H9 (cell line): ENCODE measurements around the gene LARGE1. TPM values are rescaled to one million over a fixed set of nuclear protein-coding genes. Genes with fewer than 3 reads are reported as not detected.

ENCODE experiments used
- DNase-seq: peaks from one replicate; pipeline ENCODE4 v3.0.0-alpha.2; 2017
- H2AFZ ChIP-seq: one replicate; pipeline ENCODE4 v1.6.1; 2013; ENCODE audit warnings: mild to moderate bottlenecking, low read length, control low read depth, moderate library complexity
- H2AK5ac ChIP-seq: 2 replicates; pipeline ENCODE4 v1.6.1; 2013; ENCODE audit warnings: low read length, control low read depth, mixed read lengths; ENCODE audit not compliant: insufficient read length
- H2BK120ac ChIP-seq: one replicate; pipeline ENCODE4 v1.6.1; 2013; ENCODE audit warnings: low read depth, mild to moderate bottlenecking, low read length, control low read depth, inconsistent platforms; ENCODE audit not compliant: poor library complexity, severe bottlenecking
- H2BK12ac ChIP-seq: 2 replicates; pipeline ENCODE4 v1.6.1; 2013; ENCODE audit warnings: low read length, control low read depth, mixed read lengths, low read depth; ENCODE audit not compliant: insufficient read length
- H2BK15ac ChIP-seq: 2 replicates; pipeline ENCODE4 v1.6.1; 2013; ENCODE audit warnings: low read depth, low read length, control low read depth
- H2BK20ac ChIP-seq: one replicate; pipeline ENCODE4 v1.6.1; 2013; ENCODE audit warnings: low read depth, mild to moderate bottlenecking, low read length, control low read depth, inconsistent platforms; ENCODE audit not compliant: poor library complexity, severe bottlenecking
- H2BK5ac ChIP-seq: 2 replicates; pipeline ENCODE4 v1.6.1; 2013; ENCODE audit warnings: low read length, control low read depth, mixed read lengths; ENCODE audit not compliant: insufficient read length
- H3K14ac ChIP-seq: 2 replicates; pipeline ENCODE4 v1.6.1; 2013; ENCODE audit warnings: low read length, control low read depth; ENCODE audit not compliant: insufficient read depth
- H3K18ac ChIP-seq: 2 replicates; pipeline ENCODE4 v1.6.1; 2013; ENCODE audit warnings: low read depth, mild to moderate bottlenecking, mixed read lengths, low read length, control low read depth; ENCODE audit not compliant: insufficient read length
- H3K23ac ChIP-seq: 2 replicates; pipeline ENCODE4 v1.6.1; 2013; ENCODE audit warnings: low read length, control low read depth, mixed read lengths, low read depth; ENCODE audit not compliant: insufficient read length
- H3K23me2 ChIP-seq: 2 replicates; pipeline ENCODE4 v1.6.1; 2013; ENCODE audit warnings: low read depth, mild to moderate bottlenecking, mixed read lengths, low read length, control low read depth; ENCODE audit not compliant: insufficient read length, poor library complexity, severe bottlenecking
- H3K27ac ChIP-seq: 2 replicates; pipeline ENCODE4 v1.5.1; 2013; ENCODE audit warnings: low read length, control low read depth, mixed read lengths, low read depth; ENCODE audit not compliant: insufficient read length
- H3K27me3 ChIP-seq: 2 replicates; pipeline ENCODE4 v1.6.1; 2013; ENCODE audit warnings: low read length, control low read depth, inconsistent platforms; ENCODE audit not compliant: insufficient read depth
- H3K4ac ChIP-seq: 2 replicates; pipeline ENCODE4 v1.6.1; 2013; ENCODE audit warnings: low read depth, mild to moderate bottlenecking, control low read depth, inconsistent platforms, low read length, moderate library complexity
- H3K4me1 ChIP-seq: 2 replicates; pipeline ENCODE4 v1.6.1; 2013; ENCODE audit warnings: low read length, control low read depth, inconsistent platforms; ENCODE audit not compliant: insufficient read depth
- H3K4me2 ChIP-seq: 2 replicates; pipeline ENCODE4 v1.6.1; 2013; ENCODE audit warnings: low read length, control low read depth, mixed read lengths; ENCODE audit not compliant: insufficient read length, insufficient read depth
- H3K56ac ChIP-seq: 2 replicates; pipeline ENCODE4 v1.6.1; 2013; ENCODE audit warnings: low read depth, mild to moderate bottlenecking, mixed read lengths, low read length, control low read depth; ENCODE audit not compliant: insufficient read length
- H3K79me1 ChIP-seq: 2 replicates; pipeline ENCODE4 v1.6.1; 2013; ENCODE audit warnings: low read depth, mild to moderate bottlenecking, moderate library complexity, low read length, control low read depth, inconsistent platforms; ENCODE audit not compliant: insufficient read depth, poor library complexity, severe bottlenecking
- H3K79me2 ChIP-seq: 2 replicates; pipeline ENCODE4 v1.6.1; 2013; ENCODE audit warnings: low read length, control low read depth, inconsistent platforms; ENCODE audit not compliant: insufficient read depth
- H3K9ac ChIP-seq: 2 replicates; pipeline ENCODE4 v1.6.1; 2013; ENCODE audit warnings: low read length, control low read depth, mixed read lengths; ENCODE audit not compliant: insufficient read length; ENCODE audit errors: extremely low read depth
- H3K9me3 ChIP-seq: one replicate; pipeline ENCODE4 v1.6.1; 2013; ENCODE audit warnings: low read depth, low read length, inconsistent platforms; ENCODE audit not compliant: control insufficient read depth
- H3T11ph ChIP-seq: one replicate; pipeline ENCODE4 v1.6.1; 2013; ENCODE audit warnings: mild to moderate bottlenecking, low read length, control low read depth, inconsistent platforms
- H4K20me1 ChIP-seq: one replicate; pipeline ENCODE4 v1.6.1; 2013; ENCODE audit not compliant: control insufficient read depth, insufficient read length, insufficient read depth
- H4K5ac ChIP-seq: 2 replicates; pipeline ENCODE4 v1.6.1; 2013; ENCODE audit warnings: low read depth, mild to moderate bottlenecking, mixed read lengths, low read length, control low read depth; ENCODE audit not compliant: insufficient read length
- H4K8ac ChIP-seq: replicated peaks from 2 replicates; pipeline ENCODE4 v1.6.1; 2013; ENCODE audit warnings: low read length, control low read depth, mixed read lengths, low read depth; ENCODE audit not compliant: insufficient read length
- H4K91ac ChIP-seq: 2 replicates; pipeline ENCODE4 v1.6.1; 2013; ENCODE audit warnings: low read depth, mild to moderate bottlenecking, moderate library complexity, mixed read lengths, low read length, control low read depth; ENCODE audit not compliant: insufficient read length
- H3K27ac Mint-ChIP-seq, 3 experiments: 2 replicates in 2 of 3; 3 replicates in 1 of 3; pipeline ENCODE4 v1.8.0; 2020 to 2021; ENCODE audit warnings: mixed read lengths in 3 of 3, mild to moderate bottlenecking in 1 of 3, moderate library complexity in 1 of 3
- H3K27me3 Mint-ChIP-seq: 2 replicates; pipeline ENCODE4 v1.8.0; 2021; ENCODE audit warnings: low read depth, mild to moderate bottlenecking, moderate library complexity, mixed read lengths
- H3K36me3 Mint-ChIP-seq, 3 experiments: 2 replicates in 2 of 3; 3 replicates in 1 of 3; pipeline ENCODE4 v1.8.0; 2020 to 2021; ENCODE audit warnings: low read depth in 3 of 3, mixed read lengths in 3 of 3; ENCODE audit not compliant: insufficient read depth in 1 of 3
- H3K4me1 Mint-ChIP-seq, 2 experiments: 2 replicates each; pipeline ENCODE4 v1.8.0; 2020; ENCODE audit warnings: mixed read lengths in 2 of 2
- H3K4me3 Mint-ChIP-seq, 2 experiments: 2 replicates in 1 of 2; 3 replicates in 1 of 2; pipeline ENCODE4 v1.8.0; 2020 to 2021; ENCODE audit warnings: mild to moderate bottlenecking in 2 of 2, mixed read lengths in 2 of 2, moderate library complexity in 1 of 2
- H3K9me3 Mint-ChIP-seq, 2 experiments: 2 replicates in 1 of 2; 3 replicates in 1 of 2; pipeline ENCODE4 v1.8.0; 2020; ENCODE audit warnings: mild to moderate bottlenecking in 2 of 2, mixed read lengths in 2 of 2, moderate library complexity in 1 of 2
- WGBS: extraction: QIAGEN DNeasy Blood & Tissue Kit; methylation state at CpG from one replicate; pipeline ENCODE4 v1.1.7; 2013; ENCODE audit warnings: missing lambda C conversion rate, low lambda C conversion rate, mixed read lengths; ENCODE audit not compliant: insufficient read length; ENCODE audit errors: extremely low coverage; 5-methylcytosine and 5-hydroxymethylcytosine counted together
- total RNA-seq: library from RNA; stranded (reverse); gene quantifications from 2 replicates; pipeline ENCODE4 v1.2.1, GENCODE V29; 2021
- TF ChIP-seq, protein P1 (sequence below): fragments of 200-600 bp; sonication (generic); conservative IDR thresholded peaks from 3 replicates; pipeline ENCODE4 v1.8.0; 2021; ENCODE audit warnings: antibody characterized with exemption, mild to moderate bottlenecking

LARGE1 gene
- total RNA-seq, 1 experiment from 2014 or later: 43.5 TPM

DNA sequence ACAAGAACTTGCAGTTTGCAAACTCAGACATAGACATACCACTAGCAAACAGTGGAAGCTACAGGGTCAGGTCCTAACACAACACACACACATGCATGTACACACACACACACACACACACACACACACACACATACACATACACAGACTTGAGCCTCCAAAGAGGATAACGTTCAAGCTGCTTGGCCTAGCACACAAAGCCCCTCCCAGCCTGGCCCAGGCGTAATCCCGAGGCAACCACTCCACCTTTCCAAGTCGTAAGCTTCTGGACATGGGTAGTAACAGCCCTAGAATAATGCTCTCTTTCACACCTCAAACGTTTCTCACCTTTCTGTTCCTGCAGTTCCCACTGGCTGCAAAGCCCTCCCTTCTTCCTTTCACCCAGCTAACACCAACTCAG is 88.6 kb downstream of the LARGE1 start:
- Mint-ChIP-seq H3K27ac (peak overlapping the region; percentile 6 to 56 (median 28); a peak in 5 of 7 replicates), H3K9me3 (no peaks in the 10 kb centered on the region), H3K4me3 (0 out of 5 replicates have a peak overlapping the region, but pooled peaks of 1 of the 2 experiments have one; percentile 0), H3K36me3 (no peaks in the 10 kb centered on the region), H3K4me1 (peaks cover 76 to 78% of the 10 kb centered on the region in 2 experiments), H3K27me3 (no peaks in the 10 kb centered on the region)
- no peak overlapping the region for H3K4ac ChIP-seq
- TF ChIP-seq, protein P1, sequence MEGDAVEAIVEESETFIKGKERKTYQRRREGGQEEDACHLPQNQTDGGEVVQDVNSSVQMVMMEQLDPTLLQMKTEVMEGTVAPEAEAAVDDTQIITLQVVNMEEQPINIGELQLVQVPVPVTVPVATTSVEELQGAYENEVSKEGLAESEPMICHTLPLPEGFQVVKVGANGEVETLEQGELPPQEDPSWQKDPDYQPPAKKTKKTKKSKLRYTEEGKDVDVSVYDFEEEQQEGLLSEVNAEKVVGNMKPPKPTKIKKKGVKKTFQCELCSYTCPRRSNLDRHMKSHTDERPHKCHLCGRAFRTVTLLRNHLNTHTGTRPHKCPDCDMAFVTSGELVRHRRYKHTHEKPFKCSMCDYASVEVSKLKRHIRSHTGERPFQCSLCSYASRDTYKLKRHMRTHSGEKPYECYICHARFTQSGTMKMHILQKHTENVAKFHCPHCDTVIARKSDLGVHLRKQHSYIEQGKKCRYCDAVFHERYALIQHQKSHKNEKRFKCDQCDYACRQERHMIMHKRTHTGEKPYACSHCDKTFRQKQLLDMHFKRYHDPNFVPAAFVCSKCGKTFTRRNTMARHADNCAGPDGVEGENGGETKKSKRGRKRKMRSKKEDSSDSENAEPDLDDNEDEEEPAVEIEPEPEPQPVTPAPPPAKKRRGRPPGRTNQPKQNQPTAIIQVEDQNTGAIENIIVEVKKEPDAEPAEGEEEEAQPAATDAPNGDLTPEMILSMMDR: no peak
- no peak overlapping the region for H3K4me2 ChIP-seq
- no peak overlapping the region for H4K5ac ChIP-seq
- H3K9ac ChIP-seq: no peak overlapping the region
- no peak overlapping the region for H3T11ph ChIP-seq
- H3K14ac ChIP-seq: no peak overlapping the region
- H3K56ac ChIP-seq: no peak overlapping the region
- H4K20me1 ChIP-seq: peaks cover 4% of the 10 kb centered on the region
- peaks cover 37% of the 10 kb centered on the region; the same call in 1 of the 2 replicates for H3K4me1 ChIP-seq
- no peak overlapping the region for H2BK120ac ChIP-seq
- H2AFZ ChIP-seq: no peak overlapping the region
- H2AK5ac ChIP-seq: no peak overlapping the region
- no peak overlapping the region for H4K91ac ChIP-seq
- H3K79me2 ChIP-seq: peaks cover 37% of the 10 kb centered on the region
- H2BK15ac ChIP-seq: no peak overlapping the region
- H3K23me2 ChIP-seq: no peaks in the 10 kb centered on the region
- DNase-seq: no peak
- H3K79me1 ChIP-seq: peaks cover 9% of the 10 kb centered on the region
- no peak overlapping the region for H2BK5ac ChIP-seq
- no peak overlapping the region for H2BK20ac ChIP-seq
- no peak overlapping the region for H4K8ac ChIP-seq
- H3K27me3 ChIP-seq: no peaks in the 10 kb centered on the region
- no peaks in the 10 kb centered on the region for H3K9me3 ChIP-seq
- H3K27ac ChIP-seq: no peak overlapping the region
- no CpG with 5 or more reads among the region's 5 CpGs for WGBS
- H2BK12ac ChIP-seq: no peak overlapping the region
- no peak overlapping the region for H3K18ac ChIP-seq
- H3K23ac ChIP-seq: no peak overlapping the region
